Thoracic aorta (tissue), 2 donors: ENCODE results near the gene AMBP. TPM values are rescaled to one million over a fixed set of nuclear protein-coding genes. Genes with fewer than 3 reads are reported as not detected.

ENCODE experiments used
- ATAC-seq: fragments of 150-250 bp; one replicate; pipeline ENCODE4 v1.8.0; 2017; ENCODE audit warnings: low read depth; ENCODE audit not compliant: insufficient number of reproducible peaks, low FRiP score
- DNase-seq: peaks from one replicate; pipeline ENCODE4 v3.0.0-alpha.2; 2020; ENCODE audit warnings: low spot score
- H3K27ac ChIP-seq, 2 donors: fragments of 200-600 bp; sonication (generic); 1 replicate in 1 of 2; 2 replicates in 1 of 2; pipeline ENCODE4 v1.5.1; 2016; ENCODE audit warnings: mild to moderate bottlenecking in 2 of 2, moderate library complexity in 2 of 2
- H3K27me3 ChIP-seq: fragments of 200-600 bp; sonication (generic); replicated peaks from 2 replicates; pipeline ENCODE4 v1.6.0; 2016; ENCODE audit warnings: mild to moderate bottlenecking; ENCODE audit not compliant: insufficient read depth
- H3K36me3 ChIP-seq: fragments of 200-600 bp; sonication (generic); one replicate; pipeline ENCODE4 v1.5.1; 2016
- H3K4me1 ChIP-seq, 2 donors: fragments of 200-600 bp; sonication (generic); 1 replicate in 1 of 2; 2 replicates in 1 of 2; pipeline versions ENCODE4 v1.5.1 to v1.6.0; 2016; ENCODE audit warnings: low read depth in 2 of 2, mild to moderate bottlenecking in 1 of 2; ENCODE audit not compliant: control insufficient read depth in 1 of 2
- H3K4me3 ChIP-seq: fragments of 200-600 bp; sonication (generic); 2 replicates; pipeline ENCODE4 v1.5.1; 2016; ENCODE audit warnings: mild to moderate bottlenecking
- H3K9me3 ChIP-seq: fragments of 200-600 bp; sonication (generic); 2 replicates; pipeline ENCODE4 v1.5.1; 2016
- total RNA-seq, 2 donors: library from RNA; depleted of rRNA; stranded (reverse); fragments of >200 nt; gene quantifications; one replicate each; pipeline versions ENCODE4 v1.1.0 to v1.2.3, GENCODE V29; 2016
- TF ChIP-seq, protein P1 (sequence below): fragments of 200-600 bp; sonication (generic); IDR thresholded peaks from one replicate; pipeline ENCODE4 v1.5.1; 2019; ENCODE audit warnings: antibody characterized with exemption

Gene AMBP
- total RNA-seq, 2 donors from 2014 or later = not detected

GRCh38 chr9:114112325-114112724 lies 34.2 kb upstream of the AMBP start:
- no peak for ATAC-seq
- no peaks in the 10 kb centered on the region for H3K27me3 ChIP-seq
- H3K4me3 ChIP-seq = no peak overlapping the region
- DNase-seq = no peak
- peaks cover 15 to 33% of the 10 kb centered on the region in 2 donors for H3K4me1 ChIP-seq
- H3K9me3 ChIP-seq = no peaks in the 10 kb centered on the region
- H3K36me3 ChIP-seq = no peaks in the 10 kb centered on the region
- H3K27ac ChIP-seq = peak overlapping the region in 1 of 2 donors; percentile 1
- TF ChIP-seq, protein P1, sequence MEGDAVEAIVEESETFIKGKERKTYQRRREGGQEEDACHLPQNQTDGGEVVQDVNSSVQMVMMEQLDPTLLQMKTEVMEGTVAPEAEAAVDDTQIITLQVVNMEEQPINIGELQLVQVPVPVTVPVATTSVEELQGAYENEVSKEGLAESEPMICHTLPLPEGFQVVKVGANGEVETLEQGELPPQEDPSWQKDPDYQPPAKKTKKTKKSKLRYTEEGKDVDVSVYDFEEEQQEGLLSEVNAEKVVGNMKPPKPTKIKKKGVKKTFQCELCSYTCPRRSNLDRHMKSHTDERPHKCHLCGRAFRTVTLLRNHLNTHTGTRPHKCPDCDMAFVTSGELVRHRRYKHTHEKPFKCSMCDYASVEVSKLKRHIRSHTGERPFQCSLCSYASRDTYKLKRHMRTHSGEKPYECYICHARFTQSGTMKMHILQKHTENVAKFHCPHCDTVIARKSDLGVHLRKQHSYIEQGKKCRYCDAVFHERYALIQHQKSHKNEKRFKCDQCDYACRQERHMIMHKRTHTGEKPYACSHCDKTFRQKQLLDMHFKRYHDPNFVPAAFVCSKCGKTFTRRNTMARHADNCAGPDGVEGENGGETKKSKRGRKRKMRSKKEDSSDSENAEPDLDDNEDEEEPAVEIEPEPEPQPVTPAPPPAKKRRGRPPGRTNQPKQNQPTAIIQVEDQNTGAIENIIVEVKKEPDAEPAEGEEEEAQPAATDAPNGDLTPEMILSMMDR = no peak

GRCh38 chr9:114110180-114110579 lies 32.1 kb upstream of the AMBP start:
- no peak overlapping the region for H3K27ac ChIP-seq
- no peaks in the 10 kb centered on the region for H3K27me3 ChIP-seq
- no peak for ATAC-seq
- no peaks in the 10 kb centered on the region for H3K9me3 ChIP-seq
- H3K4me3 ChIP-seq = no peak overlapping the region
- peaks cover 10 to 22% of the 10 kb centered on the region in 2 donors for H3K4me1 ChIP-seq
- TF ChIP-seq, protein P1 = no peak
- DNase-seq = no peak
- no peaks in the 10 kb centered on the region for H3K36me3 ChIP-seq

GRCh38 chr9:114109124-114109523 lies 31.0 kb upstream of the AMBP start:
- H3K4me1 ChIP-seq = peaks cover 10 to 20% of the 10 kb centered on the region in 2 donors
- no peaks in the 10 kb centered on the region for H3K27me3 ChIP-seq
- no peak overlapping the region for H3K27ac ChIP-seq
- no peaks in the 10 kb centered on the region for H3K9me3 ChIP-seq
- TF ChIP-seq, protein P1 = no peak
- H3K4me3 ChIP-seq = no peak overlapping the region
- DNase-seq (no peak), ATAC-seq (no peak)
- H3K36me3 ChIP-seq = no peaks in the 10 kb centered on the region

DNA sequence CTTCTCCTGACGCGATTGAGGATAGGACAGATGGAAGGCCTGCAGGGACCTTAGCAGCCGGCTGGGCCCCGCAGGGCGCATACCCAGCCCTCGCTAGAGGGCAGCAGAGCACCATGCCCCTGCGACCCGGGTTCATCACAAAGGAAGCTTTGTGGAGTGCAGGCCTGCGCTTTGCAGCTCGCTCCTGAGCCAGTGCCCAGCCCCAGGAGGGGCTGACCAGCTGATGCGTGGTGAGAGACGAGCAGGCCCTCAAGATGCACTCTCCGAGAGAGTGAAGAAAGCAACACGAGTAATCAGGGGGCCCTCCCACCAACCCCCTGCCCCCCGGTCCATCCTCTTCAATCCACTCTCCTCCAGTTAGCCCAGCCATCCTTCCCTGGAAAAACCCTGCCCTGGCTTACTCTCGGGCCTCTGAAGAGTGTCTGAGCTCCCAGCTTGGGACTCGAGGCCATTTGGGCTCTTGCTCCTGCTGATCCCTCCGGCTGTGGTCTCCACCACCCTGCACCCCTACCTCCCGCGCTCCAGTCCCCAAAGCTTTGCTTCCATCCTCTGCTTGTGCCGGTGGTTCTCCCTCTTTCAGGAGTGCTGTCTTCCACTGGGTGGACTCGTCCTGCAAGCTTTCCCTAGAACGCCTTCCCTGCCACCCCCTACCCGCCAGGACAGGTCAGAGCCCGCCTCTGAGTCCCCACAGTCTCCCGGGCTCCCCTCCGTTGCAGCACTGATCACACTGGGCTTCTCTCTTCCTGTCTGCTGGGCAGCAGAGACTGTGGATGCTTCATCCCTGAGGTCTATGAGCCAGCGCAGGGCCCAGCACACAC lies 30.1 kb upstream of the AMBP start:
- Histone ChIP-seq H3K27me3 (no peaks in the 10 kb centered on the region), H3K4me3 (no peak overlapping the region), H3K27ac (no peak overlapping the region), H3K9me3 (no peaks in the 10 kb centered on the region), H3K4me1 (peaks cover 5 to 11% of the 10 kb centered on the region in 2 donors), H3K36me3 (no peaks in the 10 kb centered on the region)
- ATAC-seq = no peak
- TF ChIP-seq, protein P1 = peak; percentile 96
- no peak for DNase-seq

DNA sequence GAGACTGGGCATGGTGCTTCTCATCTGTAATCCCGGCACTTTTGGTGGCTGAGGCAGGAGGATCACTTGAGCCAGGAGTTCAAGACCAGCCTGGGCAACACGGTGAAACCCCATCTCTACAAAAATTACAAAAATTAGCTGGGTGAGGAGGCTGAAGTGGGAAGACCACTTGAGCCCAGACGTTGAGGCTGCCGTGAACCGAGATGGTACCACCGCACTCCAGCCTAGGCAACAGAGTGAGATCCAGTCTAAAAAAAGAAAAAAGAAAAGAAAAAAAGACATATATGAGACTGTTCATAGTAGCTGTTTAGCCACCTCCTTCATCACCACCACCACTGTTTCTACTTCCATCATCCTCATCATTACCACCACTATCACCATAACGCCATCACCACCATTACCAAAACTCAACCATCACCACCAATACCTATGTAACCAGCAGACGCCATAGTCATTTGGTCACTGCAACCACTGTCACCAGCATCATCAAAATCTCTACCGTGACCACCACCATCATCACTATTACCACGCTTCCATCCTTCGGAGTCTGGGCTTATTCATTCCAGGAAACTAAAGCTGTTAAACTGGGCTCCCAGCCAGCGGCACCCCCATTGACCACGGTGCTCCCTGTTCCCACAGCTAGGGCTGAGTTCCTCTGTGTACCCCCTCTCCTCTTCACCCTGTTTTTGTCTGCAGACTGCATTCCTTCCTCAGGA lies 29.3 kb upstream of the AMBP start:
- no peak for DNase-seq
- no peak for ATAC-seq
- no peak overlapping the region for H3K4me3 ChIP-seq
- no peaks in the 10 kb centered on the region for H3K27me3 ChIP-seq
- no peaks in the 10 kb centered on the region for H3K36me3 ChIP-seq
- TF ChIP-seq, protein P1 = no peak
- H3K9me3 ChIP-seq = no peaks in the 10 kb centered on the region
- H3K27ac ChIP-seq = no peak overlapping the region
- peaks cover 1 to 3% of the 10 kb centered on the region in 2 donors for H3K4me1 ChIP-seq
